K562 (cell line): Measurements from ENCODE around the gene MRPL54. TPM values are rescaled to one million over a fixed set of nuclear protein-coding genes. Genes with fewer than 3 reads are reported as not detected.
A peak's percentile ranks its signal among the peaks of the same experiment; 100 is the strongest.

Source experiments
- HDAC1 ChIP-seq, 2 experiments: fragments of 450-650 bp; IDR thresholded peaks; 2 replicates each; pipeline ENCODE4 v1.6.1; 2016 to 2017; ENCODE audit warnings: inconsistent platforms in 1 of 2, mild to moderate bottlenecking in 1 of 2, moderate library complexity in 1 of 2
- HLTF ChIP-seq: fragments of 450-650 bp; IDR thresholded peaks from 2 replicates; pipeline ENCODE4 v1.6.1; 2016
- ILF3 ChIP-seq: fragments of 450-650 bp; IDR thresholded peaks from 2 replicates; pipeline ENCODE4 v1.6.1; 2018; ENCODE audit warnings: antibody characterized with exemption, mild to moderate bottlenecking, moderate library complexity, borderline replicate concordance
- IRF2 ChIP-seq: sonication (generic); formaldehyde crosslinking; IDR thresholded peaks from 2 replicates; pipeline ENCODE4 v1.8.1; 2022; ENCODE audit warnings: mild to moderate bottlenecking, missing genetic modification reagents
- L3MBTL2 ChIP-seq: fragments of 450-650 bp; IDR thresholded peaks from 2 replicates; pipeline ENCODE4 v1.6.1; 2016; ENCODE audit warnings: mild to moderate bottlenecking, moderate library complexity
- LCOR ChIP-seq: sonication (generic); formaldehyde crosslinking; IDR thresholded peaks from 2 replicates; pipeline ENCODE4 v1.8.0; 2022; ENCODE audit warnings: mild to moderate bottlenecking, missing genetic modification reagents
- MED1 ChIP-seq: sonication (generic); formaldehyde crosslinking; IDR thresholded peaks from 2 replicates; pipeline ENCODE4 v1.8.1; 2023; ENCODE audit warnings: missing genetic modification reagents, borderline replicate concordance
- NFIX ChIP-seq: fragments of 250-450 bp; sonication (Bioruptor Pico); IDR thresholded peaks from 2 replicates; pipeline ENCODE4 v1.4.0; 2020; ENCODE audit warnings: low read depth, mild to moderate bottlenecking, moderate library complexity
- POLR3A ChIP-seq: IDR thresholded peaks from 2 replicates; pipeline ENCODE4 v1.6.1; 2011; ENCODE audit warnings: borderline replicate concordance, mild to moderate bottlenecking, moderate library complexity; ENCODE audit not compliant: insufficient read length, insufficient read depth; ENCODE audit errors: extremely low read depth
- PPARD ChIP-seq: fragments of 250-450 bp; sonication (Bioruptor Pico); IDR thresholded peaks from 2 replicates; pipeline ENCODE4 v1.8.0; 2022; ENCODE audit warnings: inconsistent platforms, mild to moderate bottlenecking, moderate library complexity
- RCOR1 ChIP-seq, 2 experiments: IDR thresholded peaks; 2 replicates each; pipeline ENCODE4 v1.6.1; 2012; ENCODE audit warnings: low read depth in 2 of 2, low read length in 2 of 2, borderline replicate concordance in 1 of 2, improper control_type of control experiment in 1 of 2
- SAP30 ChIP-seq: fragments of 200-600 bp; sonication (generic); IDR thresholded peaks from 2 replicates; pipeline ENCODE4 v1.6.1; 2012; ENCODE audit warnings: borderline replicate concordance, low read depth, mild to moderate bottlenecking, moderate library complexity, low read length, control low read depth, inconsistent platforms; ENCODE audit not compliant: insufficient read depth, poor library complexity, severe bottlenecking
- SIN3B ChIP-seq: fragments of 450-650 bp; IDR thresholded peaks from 2 replicates; pipeline ENCODE4 v1.6.1; 2017; ENCODE audit warnings: low read depth, mild to moderate bottlenecking, moderate library complexity
- SMARCE1 ChIP-seq: fragments of 450-650 bp; IDR thresholded peaks from 2 replicates; pipeline ENCODE4 v1.7.1; 2016; ENCODE audit warnings: mild to moderate bottlenecking
- STAG1 ChIP-seq: sonication (generic); formaldehyde crosslinking; IDR thresholded peaks from 2 replicates; pipeline ENCODE4 v1.5.0; 2020; ENCODE audit warnings: missing genetic modification reagents, borderline replicate concordance
- YY1 ChIP-seq, 3 experiments: IDR thresholded peaks; 2 replicates each; pipeline ENCODE4 v1.6.1; 2011; ENCODE audit warnings: low read length in 2 of 3, mild to moderate bottlenecking in 2 of 3, moderate library complexity in 2 of 3, borderline replicate concordance in 1 of 3, control low read depth in 1 of 3, low read depth in 1 of 3; ENCODE audit not compliant: insufficient read depth in 3 of 3, insufficient replicate concordance in 2 of 3, control insufficient read depth in 1 of 3, insufficient read length in 1 of 3; ENCODE audit errors: extremely low read depth in 1 of 3
- ZEB2 ChIP-seq: fragments of 450-650 bp; IDR thresholded peaks from 2 replicates; pipeline ENCODE4 v1.6.1; 2016
- ZKSCAN1 ChIP-seq: fragments of 150-350 bp; IDR thresholded peaks from 2 replicates; pipeline ENCODE4 v1.6.1; 2016; ENCODE audit warnings: low read depth, low read length
- ZNF586 ChIP-seq: fragments of 450-650 bp; formaldehyde crosslinking; conservative IDR thresholded peaks from 2 replicates; pipeline ENCODE4 v1.4.0; 2020; ENCODE audit warnings: mild to moderate bottlenecking, moderate library complexity
- polyA plus RNA-seq, 8 experiments: library from polyadenylated mRNA; depleted of rRNA in 4 of 8; stranded (reverse) in 5 of 8; unstranded in 3 of 8; fragments of >200 nt; fragmentation: Nextera tagmentation in 2 of 8; fragmentation: Illumina TruSeq in 1 of 8; extraction: Ambion mirVana in 2 of 8; extraction: Trizol in 1 of 8; gene quantifications; 2 replicates each; pipeline versions ENCODE4 v1.2.1 to v1.2.3, GENCODE V29; 2011 to 2014; ENCODE audit warnings: inconsistent platforms in 1 of 8, missing spikeins in 1 of 8
- total RNA-seq, 7 experiments: library from RNA; depleted of rRNA in 6 of 7; stranded (reverse); fragments of >200 nt in 6 of 7; fragmentation: Illumina TruSeq in 2 of 7; extraction: Trizol in 2 of 7; gene quantifications; 2 replicates each; pipeline versions ENCODE4 v1.2.1 to v1.2.3, GENCODE V29; 2011 to 2021; ENCODE audit warnings: low replicate concordance in 1 of 7
- TF ChIP-seq, protein P1 (sequence below): fragments of 450-650 bp; IDR thresholded peaks from 2 replicates; pipeline ENCODE4 v1.7.1; 2018; ENCODE audit warnings: mild to moderate bottlenecking, low read depth; ENCODE audit not compliant: partially characterized antibody
- TF ChIP-seq, protein P2 (sequence below): fragments of 250-450 bp; sonication (Bioruptor Pico); IDR thresholded peaks from 2 replicates; pipeline ENCODE4 v1.4.0; 2020; ENCODE audit warnings: mild to moderate bottlenecking, moderate library complexity

Gene MRPL54
- total and polyA plus RNA-seq, 9 of the 15 experiments (the other 6 are each of a cell fraction or from before 2014, with no cell fraction given), result 3.5 to 120 (median 56.9) TPM

DNA sequence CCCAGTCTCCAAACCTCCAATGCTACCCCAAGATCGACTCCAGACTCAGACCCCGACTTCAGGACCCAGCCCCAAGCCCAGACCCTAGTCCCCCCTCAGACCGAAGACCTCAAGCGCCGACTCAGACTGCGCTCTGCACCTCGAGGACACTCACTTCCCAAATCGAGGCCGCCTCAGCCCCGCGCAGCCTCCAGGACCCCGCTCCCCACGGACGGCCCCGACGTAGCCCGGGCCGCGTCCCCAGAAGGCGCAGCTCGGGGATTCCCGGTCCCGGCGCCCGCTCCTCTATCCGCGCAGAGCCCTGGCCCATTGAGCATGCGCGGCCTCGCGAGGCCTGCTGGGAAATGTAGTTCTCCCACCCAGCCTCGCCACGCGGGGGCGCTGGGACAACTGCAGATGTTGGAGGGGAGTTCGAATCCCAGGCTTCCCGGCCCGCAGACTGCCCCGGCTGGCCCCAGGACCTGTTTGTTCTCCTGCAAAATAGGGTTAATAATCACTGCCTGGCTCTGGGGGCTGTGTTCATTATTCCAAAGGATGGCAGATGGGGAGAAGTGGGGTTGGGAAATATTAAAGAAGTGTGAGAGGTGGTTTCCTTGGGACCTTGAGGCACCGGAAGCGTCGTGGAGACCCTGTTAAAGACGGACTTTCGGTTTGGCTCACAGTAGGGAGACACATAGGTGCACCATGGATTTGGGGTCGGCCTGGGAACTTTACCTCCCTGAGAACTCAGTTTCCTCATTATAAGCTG lies 926 bp upstream of the MRPL54 start, which contains the start of gene APBA3 (continued):
- TF ChIP-seq, protein P1, sequence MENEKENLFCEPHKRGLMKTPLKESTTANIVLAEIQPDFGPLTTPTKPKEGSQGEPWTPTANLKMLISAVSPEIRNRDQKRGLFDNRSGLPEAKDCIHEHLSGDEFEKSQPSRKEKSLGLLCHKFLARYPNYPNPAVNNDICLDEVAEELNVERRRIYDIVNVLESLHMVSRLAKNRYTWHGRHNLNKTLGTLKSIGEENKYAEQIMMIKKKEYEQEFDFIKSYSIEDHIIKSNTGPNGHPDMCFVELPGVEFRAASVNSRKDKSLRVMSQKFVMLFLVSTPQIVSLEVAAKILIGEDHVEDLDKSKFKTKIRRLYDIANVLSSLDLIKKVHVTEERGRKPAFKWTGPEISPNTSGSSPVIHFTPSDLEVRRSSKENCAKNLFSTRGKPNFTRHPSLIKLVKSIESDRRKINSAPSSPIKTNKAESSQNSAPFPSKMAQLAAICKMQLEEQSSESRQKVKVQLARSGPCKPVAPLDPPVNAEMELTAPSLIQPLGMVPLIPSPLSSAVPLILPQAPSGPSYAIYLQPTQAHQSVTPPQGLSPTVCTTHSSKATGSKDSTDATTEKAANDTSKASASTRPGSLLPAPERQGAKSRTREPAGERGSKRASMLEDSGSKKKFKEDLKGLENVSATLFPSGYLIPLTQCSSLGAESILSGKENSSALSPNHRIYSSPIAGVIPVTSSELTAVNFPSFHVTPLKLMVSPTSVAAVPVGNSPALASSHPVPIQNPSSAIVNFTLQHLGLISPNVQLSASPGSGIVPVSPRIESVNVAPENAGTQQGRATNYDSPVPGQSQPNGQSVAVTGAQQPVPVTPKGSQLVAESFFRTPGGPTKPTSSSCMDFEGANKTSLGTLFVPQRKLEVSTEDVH, result peak; percentile 76
- TF ChIP-seq YY1 (IDR thresholded peaks at IDR 0.05; ENCODE audit: borderline replicate concordance in 1 of 3, control insufficient read depth in 1 of 3, extremely low read depth in 1 of 3, insufficient read depth in 3 of 3, insufficient read length in 1 of 3, insufficient replicate concordance in 2 of 3, low read depth in 1 of 3, low read length in 2 of 3) (peak in 1 of 3 experiments; percentile 34), RCOR1 (IDR thresholded peaks at IDR 0.05; ENCODE audit: borderline replicate concordance in 1 of 2, low read depth in 2 of 2, low read length in 2 of 2) (peak in 1 of 2 experiments; percentile 65; a peak in 3 of 4 replicates), L3MBTL2 (peak; percentile 62; the same call in 1 of the 2 replicates), NFIX (CRISPR knock-in tag) (no peak), IRF2 (CRISPR knock-in tag) (no peak), HLTF (peak; percentile 76; the same call in 1 of the 2 replicates), ZNF586 (CRISPR knock-in tag) (no peak; the same call in 1 of the 2 replicates), MED1 (CRISPR knock-in tag) (no peak), SIN3B (peak; percentile 71; the same call in 1 of the 2 replicates), ZEB2 (peak; percentile 97), ZKSCAN1 (peak; percentile 99), POLR3A (no peak), SAP30 (no peak), PPARD (no peak), SMARCE1 (peak; percentile 36; the same call in 1 of the 2 replicates), LCOR (CRISPR knock-in tag) (peak; percentile 54; the same call in 1 of the 2 replicates), ILF3 (no peak), HDAC1 (IDR thresholded peaks at IDR 0.05) (peak in 1 of 2 experiments; percentile 44; a peak in 2 of 4 replicates), STAG1 (CRISPR knock-in tag) (no peak)
- TF ChIP-seq, protein P2, sequence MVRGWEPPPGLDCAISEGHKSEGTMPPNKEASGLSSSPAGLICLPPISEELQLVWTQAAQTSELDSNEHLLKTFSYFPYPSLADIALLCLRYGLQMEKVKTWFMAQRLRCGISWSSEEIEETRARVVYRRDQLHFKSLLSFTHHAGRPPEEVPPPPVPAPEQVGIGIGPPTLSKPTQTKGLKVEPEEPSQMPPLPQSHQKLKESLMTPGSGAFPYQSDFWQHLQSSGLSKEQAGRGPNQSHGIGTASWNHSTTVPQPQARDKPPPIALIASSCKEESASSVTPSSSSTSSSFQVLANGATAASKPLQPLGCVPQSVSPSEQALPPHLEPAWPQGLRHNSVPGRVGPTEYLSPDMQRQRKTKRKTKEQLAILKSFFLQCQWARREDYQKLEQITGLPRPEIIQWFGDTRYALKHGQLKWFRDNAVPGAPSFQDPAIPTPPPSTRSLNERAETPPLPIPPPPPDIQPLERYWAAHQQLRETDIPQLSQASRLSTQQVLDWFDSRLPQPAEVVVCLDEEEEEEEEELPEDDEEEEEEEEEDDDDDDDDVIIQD (CRISPR knock-in tag), result no peak
